Stimulated activated memory B cell treated with anti-CD40 and anti-IgM and Interleukin-4, amounts not matched to agents 10 μg/mL and 1 μg/mL and 100 μg/mL, for 72 hours (primary cell): Measurements from ENCODE around the gene CACYBP.
A peak's percentile ranks its signal among the peaks of the same experiment; 100 is the strongest.

ENCODE experiments used
- ATAC-seq: fragments of 150-1000 bp; cut with Tn5 transposase; 2 replicates; pipeline ENCODE4 v1.10.0; 2021
- H3K27ac Mint-ChIP-seq: one replicate; pipeline ENCODE4 v1.8.0; 2022; ENCODE audit warnings: mild to moderate bottlenecking, mixed read lengths
- H3K27me3 Mint-ChIP-seq: one replicate; pipeline ENCODE4 v1.8.0; 2022; ENCODE audit warnings: mixed read lengths
- H3K36me3 Mint-ChIP-seq: one replicate; pipeline ENCODE4 v1.8.0; 2022; ENCODE audit warnings: mixed read lengths
- H3K4me1 Mint-ChIP-seq: one replicate; pipeline ENCODE4 v1.8.0; 2022; ENCODE audit warnings: mixed read lengths
- H3K4me3 Mint-ChIP-seq: one replicate; pipeline ENCODE4 v1.8.0; 2022; ENCODE audit warnings: mild to moderate bottlenecking, moderate library complexity, mixed read lengths
- H3K9me3 Mint-ChIP-seq: one replicate; pipeline ENCODE4 v1.8.0; 2022; ENCODE audit warnings: mixed read lengths

The CACYBP gene

DNA sequence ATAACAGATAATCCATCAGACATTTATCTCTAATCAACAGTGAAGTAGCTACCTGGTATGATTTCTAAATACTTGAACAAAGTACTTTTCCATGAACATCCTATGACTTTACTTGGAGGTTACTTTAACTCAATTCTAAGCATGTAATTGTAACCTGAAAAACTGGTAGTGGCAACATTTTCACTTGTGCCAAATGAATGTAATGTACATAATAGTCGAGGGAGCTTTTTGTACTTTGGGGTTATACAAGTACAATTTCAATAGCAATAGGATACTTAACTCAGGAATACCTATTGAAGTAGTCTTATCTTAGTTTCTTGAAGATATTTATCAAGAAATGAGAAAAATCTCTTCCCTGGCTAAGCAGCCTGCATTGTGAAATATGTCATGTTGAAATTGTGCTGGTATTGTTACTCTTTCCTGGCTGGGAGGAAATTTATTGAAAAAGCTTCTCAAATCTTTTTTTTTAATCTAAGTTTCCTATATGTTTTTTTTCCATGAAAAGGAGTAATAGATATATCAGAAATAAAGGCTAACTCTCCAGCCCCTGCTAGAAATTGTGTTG, 33.7 kb upstream of the CACYBP start:
- no peaks in the 10 kb centered on the region for H3K9me3 Mint-ChIP-seq
- peak overlapping the region; percentile 73 for H3K4me3 Mint-ChIP-seq
- peaks cover 7% of the 10 kb centered on the region for H3K36me3 Mint-ChIP-seq
- H3K27ac Mint-ChIP-seq: peak overlapping the region; percentile 73
- peaks cover 56% of the 10 kb centered on the region for H3K4me1 Mint-ChIP-seq
- H3K27me3 Mint-ChIP-seq: no peaks in the 10 kb centered on the region
- ATAC-seq: no peak

- no peaks in the 10 kb centered on the region for H3K27me3 Mint-ChIP-seq
- peaks cover 13% of the 10 kb centered on the region for H3K36me3 Mint-ChIP-seq
- no peaks in the 10 kb centered on the region for H3K9me3 Mint-ChIP-seq
- peak overlapping the region; percentile 42 for H3K4me3 Mint-ChIP-seq
- ATAC-seq: no peak
- peak overlapping the region; percentile 73 for H3K27ac Mint-ChIP-seq
- H3K4me1 Mint-ChIP-seq: peaks cover 67% of the 10 kb centered on the region
Measured at GRCh38 chr1:174967845-174968705, 31.7 kb upstream of the CACYBP start.

DNA sequence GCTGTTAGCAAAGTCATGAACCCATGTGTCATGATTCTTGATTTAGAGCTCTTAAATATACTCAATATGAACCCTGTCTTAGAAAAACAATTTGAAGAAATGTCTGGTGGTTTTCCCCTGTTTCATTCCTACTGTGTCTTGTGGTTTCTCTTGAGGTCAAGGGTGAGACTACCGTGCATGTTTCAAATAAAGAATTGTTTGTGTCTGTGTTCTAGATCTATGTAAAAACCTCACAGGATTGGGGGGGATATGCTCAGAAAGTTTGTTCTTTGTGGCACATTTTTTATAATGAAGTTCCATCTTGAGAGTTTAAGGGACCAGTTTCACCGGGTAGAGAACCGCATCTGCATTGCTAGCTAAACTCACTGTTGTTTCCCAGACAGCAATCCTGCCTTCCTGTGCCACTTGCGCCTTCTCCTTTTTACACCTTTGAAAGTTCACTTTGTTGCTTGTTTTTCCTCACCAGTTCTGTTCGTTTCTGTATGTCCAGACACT, 30.9 kb upstream of the CACYBP start:
- peak; percentile 85 for ATAC-seq
- Mint-ChIP-seq H3K27me3 (no peaks in the 10 kb centered on the region), H3K9me3 (no peaks in the 10 kb centered on the region), H3K4me3 (peak overlapping the region; percentile 42), H3K4me1 (peaks cover 64% of the 10 kb centered on the region), H3K36me3 (peaks cover 17% of the 10 kb centered on the region), H3K27ac (peak overlapping the region; percentile 73)

- H3K36me3 Mint-ChIP-seq: peaks cover 28% of the 10 kb centered on the region
- peak; percentile 51 for ATAC-seq
- no peaks in the 10 kb centered on the region for H3K27me3 Mint-ChIP-seq
- no peaks in the 10 kb centered on the region for H3K9me3 Mint-ChIP-seq
- no peak overlapping the region for H3K4me3 Mint-ChIP-seq
- peaks cover 52% of the 10 kb centered on the region for H3K4me1 Mint-ChIP-seq
- H3K27ac Mint-ChIP-seq: peak overlapping the region; percentile 73
Measured at GRCh38 chr1:174969977-174970376, 29.8 kb upstream of the CACYBP start.

- Mint-ChIP-seq H3K9me3 (no peaks in the 10 kb centered on the region), H3K27me3 (no peaks in the 10 kb centered on the region), H3K27ac (peak overlapping the region; percentile 73), H3K36me3 (peaks cover 42% of the 10 kb centered on the region), H3K4me1 (peaks cover 39% of the 10 kb centered on the region), H3K4me3 (no peak overlapping the region)
- no peak for ATAC-seq
Measured at GRCh38 chr1:174971466-174971865, 28.3 kb upstream of the CACYBP start.

DNA sequence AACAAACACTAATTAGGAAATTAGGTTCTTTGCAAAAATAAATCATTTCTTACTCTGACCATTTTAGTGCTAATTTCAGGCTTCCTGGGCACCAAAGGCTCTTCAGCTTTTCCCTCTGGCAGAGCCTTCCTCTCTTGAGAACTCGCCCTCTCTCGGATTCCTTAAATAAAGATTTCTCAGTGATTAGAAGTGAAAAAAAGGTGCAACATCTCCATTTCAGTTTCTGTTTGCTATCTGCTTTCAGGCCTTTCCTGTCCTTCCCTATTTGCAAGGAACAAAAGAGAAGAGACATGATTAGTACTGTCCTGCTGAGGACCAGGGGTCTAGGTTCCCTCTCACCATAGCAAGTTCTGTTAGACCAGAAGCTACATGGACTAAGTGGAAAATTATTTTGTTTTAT, 27.8 kb upstream of the CACYBP start:
- H3K4me1 Mint-ChIP-seq: peaks cover 36% of the 10 kb centered on the region
- H3K9me3 Mint-ChIP-seq: no peaks in the 10 kb centered on the region
- no peak for ATAC-seq
- H3K36me3 Mint-ChIP-seq: peaks cover 43% of the 10 kb centered on the region
- no peak overlapping the region for H3K4me3 Mint-ChIP-seq
- no peaks in the 10 kb centered on the region for H3K27me3 Mint-ChIP-seq
- H3K27ac Mint-ChIP-seq: peak overlapping the region; percentile 73

DNA sequence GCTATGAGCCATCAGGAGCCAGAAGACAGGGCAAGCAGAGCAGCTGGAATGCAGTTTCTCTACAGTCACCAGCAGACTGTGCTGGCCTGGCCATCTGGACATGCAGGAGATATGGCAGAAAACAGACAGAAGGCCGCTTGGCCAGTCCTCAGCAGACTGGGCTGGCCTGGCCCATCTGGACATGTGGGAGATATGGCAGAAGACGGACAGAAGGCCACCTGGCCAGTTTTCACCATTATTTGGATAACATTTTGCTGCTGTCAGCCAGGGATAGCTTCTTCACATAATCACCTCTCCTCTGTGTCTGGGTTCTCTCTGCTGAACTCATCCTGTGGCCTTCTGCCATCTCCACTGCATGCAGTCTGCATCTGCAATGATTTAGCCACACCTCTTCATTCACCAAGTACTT, 25.0 kb upstream of the CACYBP start:
- no peak for ATAC-seq
- H3K27ac Mint-ChIP-seq: peak overlapping the region; percentile 55
- peaks cover 17% of the 10 kb centered on the region for H3K4me1 Mint-ChIP-seq
- no peak overlapping the region for H3K4me3 Mint-ChIP-seq
- no peaks in the 10 kb centered on the region for H3K9me3 Mint-ChIP-seq
- no peaks in the 10 kb centered on the region for H3K27me3 Mint-ChIP-seq
- peaks cover 47% of the 10 kb centered on the region for H3K36me3 Mint-ChIP-seq

GRCh38 chr1:174975764-174976163, 24.0 kb upstream of the CACYBP start:
- peaks cover 18% of the 10 kb centered on the region for H3K4me1 Mint-ChIP-seq
- H3K27ac Mint-ChIP-seq: peak overlapping the region; percentile 37
- H3K27me3 Mint-ChIP-seq: no peaks in the 10 kb centered on the region
- peaks cover 3% of the 10 kb centered on the region for H3K9me3 Mint-ChIP-seq
- H3K4me3 Mint-ChIP-seq: no peak overlapping the region
- peaks cover 49% of the 10 kb centered on the region for H3K36me3 Mint-ChIP-seq
- ATAC-seq: no peak

- Mint-ChIP-seq H3K4me1 (peaks cover 14% of the 10 kb centered on the region), H3K27me3 (no peaks in the 10 kb centered on the region), H3K27ac (peak overlapping the region; percentile 44), H3K36me3 (peaks cover 51% of the 10 kb centered on the region), H3K9me3 (peaks cover 3% of the 10 kb centered on the region), H3K4me3 (no peak overlapping the region)
- ATAC-seq: no peak
Measured at GRCh38 chr1:174976436-174977108, 23.2 kb upstream of the CACYBP start.

- no peak overlapping the region for H3K27ac Mint-ChIP-seq
- no peak for ATAC-seq
- no peak overlapping the region for H3K4me3 Mint-ChIP-seq
- no peaks in the 10 kb centered on the region for H3K27me3 Mint-ChIP-seq
- peaks cover 7% of the 10 kb centered on the region for H3K4me1 Mint-ChIP-seq
- peaks cover 57% of the 10 kb centered on the region for H3K36me3 Mint-ChIP-seq
- H3K9me3 Mint-ChIP-seq: peaks cover 3% of the 10 kb centered on the region
Measured at GRCh38 chr1:174982971-174983689, 16.6 kb upstream of the CACYBP start.

DNA sequence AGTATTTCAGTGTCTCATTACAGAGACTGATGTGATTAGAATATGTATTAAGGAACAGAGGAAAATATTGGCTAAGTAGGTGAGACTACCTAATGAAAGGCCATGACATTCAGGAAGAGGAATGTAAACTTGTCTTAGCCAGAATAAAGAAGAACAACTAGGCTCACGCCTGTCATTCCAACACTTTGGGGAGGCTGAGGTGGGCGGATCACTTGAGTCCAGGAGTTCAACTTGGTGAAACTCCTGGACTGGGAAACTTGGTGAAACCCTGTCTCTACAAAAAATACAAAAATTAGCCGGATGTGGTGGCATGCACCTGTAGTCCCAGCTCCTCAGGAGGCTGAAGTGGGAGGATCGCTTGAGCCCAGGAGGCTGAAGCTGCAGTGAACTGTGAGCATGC, 14.8 kb upstream of the CACYBP start:
- Mint-ChIP-seq H3K4me3 (no peak overlapping the region), H3K9me3 (peaks cover 3% of the 10 kb centered on the region), H3K27ac (peak overlapping the region; percentile 48)

GRCh38 chr1:174988539-174988938, 11.2 kb upstream of the CACYBP start:
- Mint-ChIP-seq H3K27me3 (no peaks in the 10 kb centered on the region), H3K4me1 (peaks cover 18% of the 10 kb centered on the region), H3K36me3 (peaks cover 40% of the 10 kb centered on the region), H3K27ac (peak overlapping the region; percentile 87), H3K4me3 (no peak overlapping the region), H3K9me3 (no peaks in the 10 kb centered on the region)
- no peak for ATAC-seq

More for the DNA sequence above, 14.8 kb upstream of the CACYBP start:
- Mint-ChIP-seq H3K4me1 (peaks cover 25% of the 10 kb centered on the region), H3K36me3 (peaks cover 70% of the 10 kb centered on the region), H3K27me3 (no peaks in the 10 kb centered on the region)
- no peak for ATAC-seq

- Mint-ChIP-seq H3K4me3 (no peak overlapping the region), H3K27ac (peak overlapping the region; percentile 87), H3K9me3 (no peaks in the 10 kb centered on the region), H3K27me3 (no peaks in the 10 kb centered on the region), H3K4me1 (peaks cover 18% of the 10 kb centered on the region), H3K36me3 (peaks cover 40% of the 10 kb centered on the region)
- ATAC-seq: no peak
Measured at GRCh38 chr1:174988986-174989385, 10.8 kb upstream of the CACYBP start.

DNA sequence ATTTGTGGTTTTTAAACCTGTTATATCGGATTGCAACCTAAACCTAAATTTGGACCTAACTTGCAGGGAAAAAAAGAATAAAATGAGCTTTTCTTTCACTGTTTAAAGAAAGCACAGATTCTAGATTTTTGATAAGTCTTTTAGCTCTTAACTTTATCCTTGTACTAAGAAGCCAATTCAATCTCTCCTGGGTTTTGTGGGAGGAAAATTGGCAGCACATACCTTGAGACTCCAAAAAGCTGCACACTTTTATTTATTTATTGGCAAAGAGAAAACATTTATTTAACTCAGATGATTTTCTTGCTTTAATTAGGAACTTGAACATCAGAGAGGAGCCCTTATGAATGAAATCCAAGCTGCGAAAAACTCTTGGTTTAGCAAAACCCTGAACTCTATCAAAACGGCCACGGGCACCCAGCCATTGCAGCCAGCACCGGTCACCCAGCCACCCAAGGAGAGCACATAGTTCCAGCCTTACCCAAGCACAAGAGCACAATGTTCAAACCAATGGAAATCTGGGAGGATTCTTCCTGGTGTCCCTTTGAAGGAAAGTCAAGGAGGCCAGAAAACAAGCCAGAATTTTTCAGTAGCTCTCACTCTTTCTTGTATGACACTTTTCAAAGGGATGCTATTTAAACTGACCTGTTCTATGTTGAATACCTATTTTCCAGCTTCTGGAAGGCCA, 10.1 kb upstream of the CACYBP start:
- Mint-ChIP-seq H3K4me3 (peak overlapping the region; percentile 43), H3K4me1 (peaks cover 18% of the 10 kb centered on the region), H3K27ac (peak overlapping the region; percentile 87), H3K27me3 (no peaks in the 10 kb centered on the region), H3K9me3 (no peaks in the 10 kb centered on the region), H3K36me3 (peaks cover 38% of the 10 kb centered on the region)
- ATAC-seq: no peak
